Uterus (tissue), 2 donors: ENCODE results near the gene PRRC2B.

Experiments
- POLR2A ChIP-seq, 2 donors: fragments of 450-650 bp; IDR thresholded peaks; one replicate each; pipeline ENCODE4 v1.6.1; 2016; ENCODE audit warnings: antibody characterized with exemption in 2 of 2, mild to moderate bottlenecking in 1 of 2, moderate library complexity in 1 of 2
- TF ChIP-seq, protein P1 (sequence below), 4 experiments: fragments of 200-600 bp in 2 of 4; fragments of 450-650 bp in 2 of 4; sonication (generic) in 2 of 4; IDR thresholded peaks; one replicate each; pipeline ENCODE4 v1.5.1; 2016 to 2019; ENCODE audit warnings: antibody characterized with exemption in 4 of 4, mild to moderate bottlenecking in 2 of 4, moderate library complexity in 1 of 4

DNA sequence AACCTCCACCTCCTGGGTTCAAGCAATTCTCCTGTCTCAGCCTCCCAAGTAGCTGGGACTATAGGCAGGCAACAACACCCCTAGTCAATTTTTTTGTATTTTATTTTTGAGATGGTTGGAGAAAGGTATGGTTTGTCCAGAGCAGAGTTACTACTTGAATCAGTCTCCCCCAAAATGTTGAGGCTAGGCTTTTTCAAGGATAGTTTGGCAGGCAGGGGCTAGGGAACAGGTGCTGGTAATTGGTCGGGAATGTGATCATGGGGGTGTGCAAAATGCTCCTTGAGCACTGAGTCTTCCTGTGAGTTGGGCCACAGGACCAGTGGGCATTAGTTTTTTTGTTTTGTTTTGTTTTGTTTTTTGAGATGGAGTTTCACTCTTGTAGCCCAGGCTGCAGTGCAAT, 28.3 kb upstream of the PRRC2B start:
- TF ChIP-seq, protein P1, sequence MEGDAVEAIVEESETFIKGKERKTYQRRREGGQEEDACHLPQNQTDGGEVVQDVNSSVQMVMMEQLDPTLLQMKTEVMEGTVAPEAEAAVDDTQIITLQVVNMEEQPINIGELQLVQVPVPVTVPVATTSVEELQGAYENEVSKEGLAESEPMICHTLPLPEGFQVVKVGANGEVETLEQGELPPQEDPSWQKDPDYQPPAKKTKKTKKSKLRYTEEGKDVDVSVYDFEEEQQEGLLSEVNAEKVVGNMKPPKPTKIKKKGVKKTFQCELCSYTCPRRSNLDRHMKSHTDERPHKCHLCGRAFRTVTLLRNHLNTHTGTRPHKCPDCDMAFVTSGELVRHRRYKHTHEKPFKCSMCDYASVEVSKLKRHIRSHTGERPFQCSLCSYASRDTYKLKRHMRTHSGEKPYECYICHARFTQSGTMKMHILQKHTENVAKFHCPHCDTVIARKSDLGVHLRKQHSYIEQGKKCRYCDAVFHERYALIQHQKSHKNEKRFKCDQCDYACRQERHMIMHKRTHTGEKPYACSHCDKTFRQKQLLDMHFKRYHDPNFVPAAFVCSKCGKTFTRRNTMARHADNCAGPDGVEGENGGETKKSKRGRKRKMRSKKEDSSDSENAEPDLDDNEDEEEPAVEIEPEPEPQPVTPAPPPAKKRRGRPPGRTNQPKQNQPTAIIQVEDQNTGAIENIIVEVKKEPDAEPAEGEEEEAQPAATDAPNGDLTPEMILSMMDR (IDR thresholded peaks at IDR 0.05): no peak
- no peak for TF ChIP-seq POLR2A (IDR thresholded peaks at IDR 0.05)
